SIG-M5 (cell line): ENCODE measurements around the gene CPNE4.
"Not testable (repeated sequence)": the region's sequence is repeated elsewhere in the genome, so short reads cannot be mapped to it uniquely, and the experiment has no call there.

ENCODE experiments used
- DNase-seq: peaks from one replicate; lab custom pipeline; 2025; lab: John Stamatoyannopoulos, UW

Gene CPNE4

GRCh38 chr3:132016061-132017041, 18.5 kb downstream of the CPNE4 start:
- DNase-seq, result no peak

GRCh38 chr3:132014105-132014504, 20.7 kb downstream of the CPNE4 start:
- DNase-seq, result no peak

- DNase-seq, result no peak
Measured at GRCh38 chr3:132009241-132009640, 25.6 kb downstream of the CPNE4 start.

GRCh38 chr3:132008837-132009236, 26.0 kb downstream of the CPNE4 start:
- no peak for DNase-seq

DNA sequence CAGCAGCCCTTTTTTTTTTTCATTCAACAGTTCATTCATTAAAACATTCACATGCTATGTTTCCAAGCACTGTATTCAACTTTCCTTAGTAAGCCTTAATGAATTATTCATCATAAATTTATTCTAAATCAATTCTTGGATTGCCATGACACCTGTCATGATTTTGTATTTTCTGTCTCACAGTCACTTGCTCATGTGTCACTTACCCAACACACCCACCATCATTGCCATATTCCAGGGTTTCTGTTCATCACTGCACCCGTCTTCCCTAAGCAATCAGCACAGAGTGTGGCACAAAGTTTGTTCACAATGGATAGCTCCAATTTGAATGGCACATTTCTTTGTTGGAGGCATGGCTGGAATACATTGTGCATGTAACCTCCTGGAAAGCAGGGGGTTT, 27.2 kb downstream of the CPNE4 start:
- DNase-seq, result no peak

- no peak for DNase-seq
Measured at GRCh38 chr3:132006605-132007204, 28.1 kb downstream of the CPNE4 start.

DNA sequence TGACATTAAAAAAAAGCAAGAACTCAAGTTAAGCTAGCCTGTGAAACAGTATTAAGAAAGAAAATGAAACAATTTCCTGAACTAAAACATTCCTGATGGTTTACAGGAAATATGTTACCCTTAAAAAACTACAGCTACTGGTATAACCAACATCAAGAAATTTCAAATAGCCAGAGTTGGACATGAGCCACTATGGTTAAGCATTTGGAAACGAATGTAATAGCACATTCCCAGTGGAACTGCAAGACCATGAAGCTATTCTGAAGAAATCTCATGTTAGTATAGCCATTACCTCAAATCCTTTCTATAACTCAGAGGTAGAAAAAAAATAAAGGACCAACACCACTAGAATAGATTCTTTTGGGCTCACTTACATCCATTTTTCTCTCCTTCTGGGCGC, 30.2 kb downstream of the CPNE4 start:
- DNase-seq, result no peak

DNA sequence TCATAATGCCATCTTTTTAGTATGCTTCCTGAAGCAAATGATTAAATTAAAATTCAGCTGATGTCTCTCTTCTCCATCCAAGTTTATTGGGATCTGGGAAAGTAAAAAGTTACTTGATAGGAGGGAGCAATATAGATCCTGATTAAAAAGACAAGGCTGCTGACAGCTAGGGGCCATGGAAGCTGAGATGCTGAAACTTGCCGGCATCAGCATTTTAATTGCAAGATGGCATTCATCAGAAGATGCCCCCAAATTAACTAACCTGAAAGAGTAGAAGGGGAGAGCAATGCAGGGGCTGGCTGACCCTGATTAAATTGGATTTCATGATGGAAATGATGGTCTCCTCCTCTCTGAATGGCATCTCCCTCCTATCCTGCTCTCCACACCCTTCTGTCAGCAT, 31.1 kb downstream of the CPNE4 start:
- DNase-seq, result no peak

GRCh38 chr3:132001999-132002398, 32.8 kb downstream of the CPNE4 start:
- DNase-seq, result no peak

DNA sequence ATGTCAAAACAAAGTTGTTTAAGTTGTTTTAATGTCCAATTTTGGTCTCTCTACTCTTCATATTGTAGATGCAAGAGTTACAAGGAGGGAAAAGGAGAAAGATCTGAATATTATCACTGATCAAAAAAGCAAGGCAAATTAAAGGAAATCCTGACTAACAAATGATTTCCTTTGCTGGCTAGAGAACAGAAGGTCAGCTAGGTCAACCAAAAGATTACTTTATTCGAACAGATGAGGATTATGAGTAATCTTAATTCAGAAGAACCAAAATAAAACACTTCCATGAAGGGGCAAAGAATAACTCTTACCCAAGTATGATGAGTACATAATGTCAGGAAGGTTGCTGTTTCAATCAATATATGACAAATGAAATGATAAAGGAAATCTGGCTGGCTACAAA, 33.8 kb downstream of the CPNE4 start:
- DNase-seq, result no peak

- DNase-seq, result no peak
Measured at GRCh38 chr3:131998027-131998426, 36.8 kb downstream of the CPNE4 start.

DNA sequence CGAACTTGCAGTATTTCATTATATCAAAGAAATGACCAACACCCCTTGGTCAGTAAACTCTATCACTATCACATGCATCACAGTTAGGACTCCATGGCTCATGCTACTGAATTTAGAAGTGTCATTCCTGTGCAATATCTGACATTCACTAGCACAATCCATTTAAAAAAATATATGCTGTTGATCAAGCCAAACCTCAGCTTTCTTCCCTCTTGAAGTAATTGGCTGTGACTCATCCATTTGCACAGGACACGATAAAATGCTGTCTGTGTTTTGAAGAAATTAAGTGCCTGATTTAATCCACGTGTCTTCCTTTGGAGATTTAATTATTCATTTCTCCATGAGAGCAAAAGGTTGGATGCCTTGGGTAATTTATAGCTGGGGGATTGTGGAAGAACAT, 38.9 kb downstream of the CPNE4 start:
- no peak for DNase-seq

DNA sequence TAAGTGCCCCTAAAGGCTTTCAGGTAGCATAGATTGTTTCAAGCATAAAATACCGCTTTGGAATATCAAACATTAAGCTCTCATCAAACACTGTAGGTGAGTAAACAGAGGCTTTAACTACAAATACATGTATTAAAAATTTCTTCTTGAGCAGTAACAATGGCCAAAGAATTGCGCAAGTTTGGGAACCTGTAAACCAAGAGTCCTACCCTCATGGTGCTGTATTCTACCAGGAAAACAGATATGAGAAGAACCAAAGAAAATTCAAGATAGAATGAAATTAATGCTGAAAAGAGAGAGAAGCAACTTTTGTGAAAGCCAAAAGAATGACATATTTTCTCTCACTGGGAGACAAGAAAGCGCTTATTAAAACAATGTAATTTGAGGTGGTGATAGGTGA, 45.5 kb downstream of the CPNE4 start:
- DNase-seq, result no peak

DNA sequence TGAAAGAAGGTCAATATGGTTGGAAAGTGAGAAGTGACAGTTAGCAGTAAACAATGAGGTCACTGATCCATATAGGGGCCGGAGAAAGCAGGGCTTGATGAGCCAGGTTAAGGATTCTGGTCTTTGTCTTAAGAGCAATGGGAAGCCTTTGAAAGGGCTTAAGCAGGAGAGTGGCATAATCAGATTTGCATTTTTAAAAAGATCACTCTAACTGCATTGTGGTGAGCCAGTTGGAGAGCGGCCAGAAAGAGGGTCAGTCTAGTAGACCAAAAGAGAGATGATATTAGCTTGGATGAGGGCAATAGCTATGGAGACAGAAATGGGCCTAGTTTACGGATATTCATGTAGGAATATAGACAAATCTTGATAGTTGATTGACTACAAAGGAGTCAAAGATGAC, 46.6 kb downstream of the CPNE4 start:
- no peak for DNase-seq

DNA sequence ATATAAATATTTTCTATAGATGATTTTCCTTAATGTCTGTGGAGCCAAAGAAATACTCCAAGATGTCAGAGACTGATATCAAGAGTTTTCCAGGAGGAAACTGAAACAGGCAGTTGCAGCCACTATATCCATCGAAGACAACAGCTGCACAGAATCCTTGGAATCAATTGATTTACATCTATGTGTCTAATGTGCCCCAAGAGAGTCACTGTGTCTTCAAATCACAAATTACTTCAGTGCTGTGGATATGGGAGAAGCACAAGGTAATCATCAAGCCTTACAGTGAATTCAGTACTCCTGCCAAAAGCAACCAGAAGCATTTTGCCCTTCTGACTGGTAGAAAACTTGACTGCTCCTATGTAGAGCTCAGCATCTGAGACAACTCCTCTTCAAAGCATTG, 51.1 kb downstream of the CPNE4 start:
- DNase-seq, result no peak

DNA sequence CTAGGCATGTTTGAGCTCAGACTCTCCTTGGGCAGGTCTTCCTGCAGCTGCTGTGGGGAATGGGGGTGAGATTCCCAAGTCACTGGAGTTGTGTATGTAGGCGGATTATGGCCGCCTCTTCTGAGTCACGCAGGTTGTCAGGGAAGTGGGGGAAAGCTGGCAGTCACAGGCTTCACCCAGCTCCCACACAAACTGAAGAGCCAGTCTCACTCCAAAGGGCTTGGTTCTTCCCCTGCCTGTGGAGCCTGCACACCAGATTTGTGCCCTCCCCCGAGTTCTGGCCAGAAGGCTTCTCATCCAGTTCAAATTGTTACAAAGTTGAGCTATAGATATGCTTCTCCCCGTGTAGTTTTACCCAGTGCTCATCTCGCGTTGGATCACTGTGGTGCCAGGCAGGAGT, 53.5 kb downstream of the CPNE4 start:
- no peak for DNase-seq

DNA sequence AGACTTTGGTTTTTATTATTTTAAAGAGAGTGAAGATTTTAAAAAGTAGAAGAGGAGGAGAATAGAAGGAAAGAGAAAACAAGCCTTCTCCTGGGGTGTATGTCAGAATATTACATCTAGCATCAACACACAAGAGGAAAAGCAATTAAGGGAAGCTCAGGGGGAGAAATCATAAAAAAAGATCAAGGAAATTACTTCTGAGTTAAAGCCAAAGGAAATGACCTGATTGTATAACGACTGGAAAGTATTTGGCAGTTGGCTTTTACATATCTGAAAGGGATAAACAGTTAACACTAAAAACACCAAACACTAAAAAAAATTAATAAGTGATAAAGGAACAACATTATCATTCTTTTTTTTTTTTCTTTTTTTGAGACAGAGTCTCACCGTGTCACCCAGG, 58.4 kb downstream of the CPNE4 start:
- DNase-seq, result no peak

GRCh38 chr3:131975047-131975446, 59.8 kb downstream of the CPNE4 start:
- no peak for DNase-seq

- no peak for DNase-seq
Measured at GRCh38 chr3:131973731-131974130, 61.1 kb downstream of the CPNE4 start.

- no peak for DNase-seq
Measured at GRCh38 chr3:131972550-131972949, 62.3 kb downstream of the CPNE4 start.

GRCh38 chr3:131972091-131972490, 62.7 kb downstream of the CPNE4 start:
- DNase-seq, result no peak

- not testable (repeated sequence) for DNase-seq
Measured at GRCh38 chr3:131963442-131963841, 71.4 kb downstream of the CPNE4 start.

- no peak for DNase-seq
Measured at GRCh38 chr3:131962982-131963381, 71.8 kb downstream of the CPNE4 start.

DNA sequence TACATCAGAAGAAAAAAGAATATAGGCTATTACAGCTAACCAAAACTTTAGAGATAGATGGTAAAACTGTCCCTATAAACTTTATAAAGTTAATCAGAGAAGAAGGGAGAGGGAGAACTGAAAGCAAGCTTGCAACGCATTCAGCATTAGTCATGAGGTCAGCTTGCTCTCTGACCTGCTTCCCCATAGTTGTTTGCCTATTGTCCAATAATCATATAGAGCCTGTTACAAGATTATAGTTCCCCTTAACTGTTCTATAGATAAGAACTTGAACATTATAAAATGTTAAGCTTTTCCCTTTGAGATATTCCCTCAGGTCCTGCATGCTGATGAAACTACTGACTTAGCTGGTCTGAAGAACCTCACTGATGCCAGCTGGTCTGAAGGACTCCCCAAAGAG, 74.5 kb downstream of the CPNE4 start:
- DNase-seq, result no peak
